ENCODE results near the gene MAPK12. TPM values are rescaled to one million over a fixed set of nuclear protein-coding genes. Genes with fewer than 3 reads are reported as not detected.

Gene MAPK12
- total and polyA plus RNA-seq, 2 of the 8 experiments (the other 6 are each of a cell fraction or from before 2014, with no cell fraction given): 17.3 to 20.3 TPM

DNA sequence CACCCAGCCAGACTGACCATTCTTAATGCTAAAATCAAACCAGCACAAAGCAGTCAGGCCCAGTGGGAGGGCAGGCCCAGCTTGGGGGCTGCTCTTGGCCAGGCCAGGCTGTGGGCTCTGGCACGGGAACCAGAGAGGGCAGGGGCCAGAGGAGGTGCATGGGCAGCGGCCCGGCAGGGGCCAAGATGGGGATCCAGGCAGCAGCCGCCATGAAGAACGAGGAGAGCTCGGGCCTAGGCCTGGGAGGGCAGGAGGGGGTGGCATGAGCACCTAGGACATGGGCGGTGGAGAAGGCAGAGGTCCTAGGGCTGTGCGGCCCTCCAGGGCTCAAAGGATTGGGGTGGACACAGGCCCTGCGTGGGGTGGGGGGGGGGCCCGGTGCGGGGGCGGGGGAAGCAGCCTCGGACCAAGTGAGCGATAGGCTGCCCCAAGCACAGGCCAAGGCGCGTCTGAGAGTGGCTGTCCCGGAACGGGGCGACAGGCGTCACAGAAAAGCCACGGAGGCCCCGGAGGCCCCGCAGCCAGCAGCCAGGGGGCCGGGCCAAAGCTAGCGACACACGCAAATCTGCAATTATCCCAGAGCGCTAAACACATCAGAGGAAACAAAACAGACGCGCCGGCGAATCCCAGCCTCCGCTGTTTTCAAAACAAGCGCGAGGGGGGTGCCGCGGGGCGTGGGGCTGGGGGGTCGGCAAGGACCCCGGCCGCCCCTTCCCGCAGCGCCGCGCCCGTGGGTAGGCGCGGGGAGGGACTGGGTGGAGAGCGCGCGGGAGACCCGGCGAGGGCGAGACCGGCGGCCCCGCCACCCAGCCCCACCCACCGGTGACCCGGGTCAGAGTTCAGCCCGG, 37.7 kb upstream of the MAPK12 start:
- peaks cover 0 to 32% of the 10 kb centered on the region in 2 experiments; a peak in 3 of 4 replicates for H3K79me2 ChIP-seq (ENCODE audit: control insufficient read depth in 1 of 2, insufficient read depth in 2 of 2, low read length in 2 of 2)
- no peak overlapping the region for H2BK20ac ChIP-seq (ENCODE audit: low read length)
- no peak overlapping the region for H3K14ac ChIP-seq (ENCODE audit: insufficient read length)
- peaks cover 22% of the 10 kb centered on the region for H3K79me1 ChIP-seq (ENCODE audit: low read depth, low read length)
- no peak overlapping the region for H3K56ac ChIP-seq (replicated peaks; ENCODE audit: insufficient read length, low read depth, low read length)
- H4K20me1 ChIP-seq (replicated peaks in 1 of 2; ENCODE audit: control insufficient read depth in 1 of 2, insufficient read depth in 2 of 2, low read length in 2 of 2): peaks cover 16 to 35% of the 10 kb centered on the region in 2 experiments
- H2AFZ ChIP-seq (ENCODE audit: low read length): no peak overlapping the region
- peaks cover 9% of the 10 kb centered on the region; the same call in 1 of the 2 replicates for H3K23me2 ChIP-seq (ENCODE audit: low read depth, low read length)
- H2AK5ac ChIP-seq (ENCODE audit: low read depth, low read length): no peak overlapping the region
- H3K4ac ChIP-seq (replicated peaks; ENCODE audit: insufficient read length, low read depth, low read length): no peak overlapping the region
- H3K4me2 ChIP-seq (ENCODE audit: insufficient read depth in 1 of 2, low read depth in 2 of 2, low read length in 2 of 2): peak overlapping the region; percentile 53 to 77
- no peaks in the 10 kb centered on the region for H3K9me3 ChIP-seq (ENCODE audit: insufficient read depth in 2 of 2, low read depth in 1 of 2, low read length in 1 of 2)
- no peak overlapping the region for H2BK12ac ChIP-seq (ENCODE audit: low read depth, low read length)
- FAIRE-seq: no peak
- no peak overlapping the region for H4K5ac ChIP-seq (ENCODE audit: insufficient read length, low read depth, low read length)
- no peak overlapping the region for H3K18ac ChIP-seq (ENCODE audit: extremely low read depth, low read length)
- no peak for DNase-seq (ENCODE audit: low read depth in 1 of 2, low spot score in 2 of 2)
- ChIA-PET CTCF (ENCODE audit: partially characterized antibody) (interaction anchor here (0.6 to 2.6 kb wide), 7 partner anchors 17 to 102 kb away, joined by 3 to 10 read pairs (median 3); no protein-coding TSS in a partner anchor), POLR2A (ENCODE audit: partially characterized antibody) (interaction anchor here (0.6 to 1.5 kb wide), 5 partner anchors 9 to 53 kb away, joined by 3 to 6 read pairs (median 4); no protein-coding TSS in a partner anchor)
- no peaks in the 10 kb centered on the region for H3K36me3 ChIP-seq (ENCODE audit: control insufficient read depth in 2 of 4, insufficient read depth in 4 of 4, low read length in 3 of 4)
- H3K4me3 ChIP-seq (ENCODE audit: extremely low read depth in 1 of 4, insufficient read depth in 2 of 4, low read depth in 3 of 4, low read length in 4 of 4): peak overlapping the region; percentile 30 to 68 (median 34)
- H3K4me1 ChIP-seq (replicated peaks in 1 of 4; ENCODE audit: control insufficient read depth in 3 of 4, insufficient read depth in 4 of 4, low read length in 3 of 4): peaks cover 0 to 35% (median 20%) of the 10 kb centered on the region in 4 experiments; a peak in 6 of 7 replicates
- H3K27ac ChIP-seq (ENCODE audit: low read depth, low read length): no peak overlapping the region
- H3K27me3 ChIP-seq (replicated peaks in 1 of 4; ENCODE audit: control insufficient read depth in 3 of 4, extremely low read depth in 1 of 4, insufficient read depth in 3 of 4, low read length in 3 of 4): no peaks in the 10 kb centered on the region; a peak in 2 of 7 replicates
- H4K91ac ChIP-seq (replicated peaks; ENCODE audit: insufficient read length, low read length): no peak overlapping the region
- no peak overlapping the region for H3K23ac ChIP-seq (ENCODE audit: insufficient read length)
- no peak overlapping the region for H3K9ac ChIP-seq (replicated peaks in 1 of 4; ENCODE audit: extremely low read depth in 1 of 4, low read depth in 3 of 4, low read length in 3 of 4)
- H2BK15ac ChIP-seq (ENCODE audit: low read length): no peak overlapping the region
- no peak overlapping the region for H4K8ac ChIP-seq (ENCODE audit: extremely low read depth, insufficient read depth, low read length)
- WGBS, 2 experiments (ENCODE audit: extremely low coverage in 1 of 2, insufficient coverage in 1 of 2, insufficient read length in 1 of 2, insufficient replicate concordance in 2 of 2, low coverage in 1 of 2, low lambda C conversion rate in 2 of 2, missing lambda C conversion rate in 1 of 2): 81% methylated on average over 8 of the region's 59 CpGs; no CpG with 5 or more reads in 1 of the 2 experiments
- H2BK120ac ChIP-seq (replicated peaks; ENCODE audit: low read depth, low read length): no peak overlapping the region
- no peak overlapping the region for H2BK5ac ChIP-seq (ENCODE audit: low read depth, low read length)
- no peak for TF ChIP-seq ZNF274 (IDR thresholded peaks at IDR 0.05; ENCODE audit: borderline replicate concordance, extremely low read depth, low read length)
- TF ChIP-seq RAD21 (IDR thresholded peaks at IDR 0.05 in 1 of 2, conservative IDR thresholded peaks at IDR 0.05 in 1 of 2; ENCODE audit: low read depth in 2 of 2, low read length in 2 of 2): no peak
- TF ChIP-seq RBBP5 (IDR thresholded peaks at IDR 0.05; ENCODE audit: borderline replicate concordance, low read depth, low read length): no peak
- TF ChIP-seq NRF1 (IDR thresholded peaks at IDR 0.05; ENCODE audit: low read depth, low read length): no peak
- TF ChIP-seq BCL11A (IDR thresholded peaks at IDR 0.05; ENCODE audit: low read depth in 2 of 2, low read length in 2 of 2): no peak
- TF ChIP-seq SAP30 (IDR thresholded peaks at IDR 0.05; ENCODE audit: insufficient read depth, insufficient replicate concordance, low read length): no peak
- TF ChIP-seq PHF8 (conservative IDR thresholded peaks at IDR 0.05; ENCODE audit: low read depth, low read length): no peak
- TF ChIP-seq TBP (IDR thresholded peaks at IDR 0.05; ENCODE audit: low read depth, low read length): no peak
- TF ChIP-seq POU5F1 (IDR thresholded peaks at IDR 0.05; ENCODE audit: low read depth, low read length): no peak
- no peak for TF ChIP-seq RNF2 (IDR thresholded peaks at IDR 0.05; ENCODE audit: borderline replicate concordance, low read depth, low read length, missing control alignments, poor library complexity, severe bottlenecking)

Data from H1 (cell line).